WTC11 (cell line): ENCODE results near the gene WDR7.

Experiments used
- ELF4 ChIP-seq: sonication (generic); formaldehyde crosslinking; IDR thresholded peaks from 2 replicates; pipeline ENCODE4 v1.8.1; 2022; ENCODE audit warnings: low read depth, mild to moderate bottlenecking, moderate library complexity, missing genetic modification reagents
- NR1H2 ChIP-seq: sonication (generic); formaldehyde crosslinking; IDR thresholded peaks from 2 replicates; pipeline ENCODE4 v1.9.0; 2021; ENCODE audit warnings: mild to moderate bottlenecking, moderate library complexity, missing genetic modification reagents
- SP1 ChIP-seq: sonication (generic); formaldehyde crosslinking; conservative IDR thresholded peaks from 2 replicates; pipeline ENCODE4 v1.8.1; 2022; ENCODE audit warnings: missing genetic modification reagents
- TF ChIP-seq, protein P1 (sequence below): fragments of 200-600 bp; IDR thresholded peaks from 2 replicates; pipeline ENCODE4 v1.8.0; 2022; ENCODE audit warnings: antibody characterized with exemption
- TF ChIP-seq, protein P2 (sequence below): sonication (generic); formaldehyde crosslinking; conservative IDR thresholded peaks from 2 replicates; pipeline ENCODE4 v1.8.1; 2023; ENCODE audit warnings: mild to moderate bottlenecking, low read depth, missing genetic modification reagents, moderate library complexity
- TF ChIP-seq, protein P3 (sequence below): sonication (generic); formaldehyde crosslinking; IDR thresholded peaks from 2 replicates; pipeline ENCODE4 v1.8.0; 2022; ENCODE audit warnings: mild to moderate bottlenecking, missing genetic modification reagents
- TF ChIP-seq, protein P4 (sequence below): sonication (generic); formaldehyde crosslinking; IDR thresholded peaks from 2 replicates; pipeline ENCODE4 v1.8.0; 2022; ENCODE audit warnings: mild to moderate bottlenecking, missing genetic modification reagents
- TF ChIP-seq, protein P5 (sequence below): sonication (generic); formaldehyde crosslinking; IDR thresholded peaks from 2 replicates; pipeline ENCODE4 v1.8.1; 2023; ENCODE audit warnings: mild to moderate bottlenecking, missing genetic modification reagents
- TF ChIP-seq, protein P6 (sequence below): sonication (generic); formaldehyde crosslinking; IDR thresholded peaks from 2 replicates; pipeline ENCODE4 v1.8.0; 2022; ENCODE audit warnings: missing genetic modification reagents

DNA sequence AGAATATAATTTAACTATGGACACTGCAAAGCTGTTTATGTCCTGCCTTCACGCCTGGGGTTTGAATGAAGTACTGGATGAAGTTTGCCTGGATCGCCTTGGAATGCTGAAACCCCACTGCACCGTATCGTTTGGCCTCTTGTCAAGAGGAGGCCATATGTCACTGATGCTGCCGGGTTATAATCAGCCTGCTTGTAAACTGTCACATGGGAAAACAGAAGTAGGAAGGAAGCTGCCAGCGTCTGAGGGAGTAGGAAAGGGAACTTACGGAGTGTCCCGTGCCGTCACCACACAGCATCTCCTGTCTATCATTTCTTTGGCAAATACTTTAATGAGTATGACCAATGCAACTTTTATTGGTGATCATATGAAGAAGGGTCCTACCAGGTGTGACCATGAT, 105.8 kb downstream of the WDR7 start:
- TF ChIP-seq, protein P1, sequence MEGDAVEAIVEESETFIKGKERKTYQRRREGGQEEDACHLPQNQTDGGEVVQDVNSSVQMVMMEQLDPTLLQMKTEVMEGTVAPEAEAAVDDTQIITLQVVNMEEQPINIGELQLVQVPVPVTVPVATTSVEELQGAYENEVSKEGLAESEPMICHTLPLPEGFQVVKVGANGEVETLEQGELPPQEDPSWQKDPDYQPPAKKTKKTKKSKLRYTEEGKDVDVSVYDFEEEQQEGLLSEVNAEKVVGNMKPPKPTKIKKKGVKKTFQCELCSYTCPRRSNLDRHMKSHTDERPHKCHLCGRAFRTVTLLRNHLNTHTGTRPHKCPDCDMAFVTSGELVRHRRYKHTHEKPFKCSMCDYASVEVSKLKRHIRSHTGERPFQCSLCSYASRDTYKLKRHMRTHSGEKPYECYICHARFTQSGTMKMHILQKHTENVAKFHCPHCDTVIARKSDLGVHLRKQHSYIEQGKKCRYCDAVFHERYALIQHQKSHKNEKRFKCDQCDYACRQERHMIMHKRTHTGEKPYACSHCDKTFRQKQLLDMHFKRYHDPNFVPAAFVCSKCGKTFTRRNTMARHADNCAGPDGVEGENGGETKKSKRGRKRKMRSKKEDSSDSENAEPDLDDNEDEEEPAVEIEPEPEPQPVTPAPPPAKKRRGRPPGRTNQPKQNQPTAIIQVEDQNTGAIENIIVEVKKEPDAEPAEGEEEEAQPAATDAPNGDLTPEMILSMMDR: no peak
- TF ChIP-seq ELF4 (CRISPR knock-in tag): no peak
- TF ChIP-seq NR1H2 (CRISPR knock-in tag): no peak
- TF ChIP-seq, protein P2, sequence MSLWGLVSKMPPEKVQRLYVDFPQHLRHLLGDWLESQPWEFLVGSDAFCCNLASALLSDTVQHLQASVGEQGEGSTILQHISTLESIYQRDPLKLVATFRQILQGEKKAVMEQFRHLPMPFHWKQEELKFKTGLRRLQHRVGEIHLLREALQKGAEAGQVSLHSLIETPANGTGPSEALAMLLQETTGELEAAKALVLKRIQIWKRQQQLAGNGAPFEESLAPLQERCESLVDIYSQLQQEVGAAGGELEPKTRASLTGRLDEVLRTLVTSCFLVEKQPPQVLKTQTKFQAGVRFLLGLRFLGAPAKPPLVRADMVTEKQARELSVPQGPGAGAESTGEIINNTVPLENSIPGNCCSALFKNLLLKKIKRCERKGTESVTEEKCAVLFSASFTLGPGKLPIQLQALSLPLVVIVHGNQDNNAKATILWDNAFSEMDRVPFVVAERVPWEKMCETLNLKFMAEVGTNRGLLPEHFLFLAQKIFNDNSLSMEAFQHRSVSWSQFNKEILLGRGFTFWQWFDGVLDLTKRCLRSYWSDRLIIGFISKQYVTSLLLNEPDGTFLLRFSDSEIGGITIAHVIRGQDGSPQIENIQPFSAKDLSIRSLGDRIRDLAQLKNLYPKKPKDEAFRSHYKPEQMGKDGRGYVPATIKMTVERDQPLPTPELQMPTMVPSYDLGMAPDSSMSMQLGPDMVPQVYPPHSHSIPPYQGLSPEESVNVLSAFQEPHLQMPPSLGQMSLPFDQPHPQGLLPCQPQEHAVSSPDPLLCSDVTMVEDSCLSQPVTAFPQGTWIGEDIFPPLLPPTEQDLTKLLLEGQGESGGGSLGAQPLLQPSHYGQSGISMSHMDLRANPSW (CRISPR knock-in tag): no peak
- TF ChIP-seq, protein P3, sequence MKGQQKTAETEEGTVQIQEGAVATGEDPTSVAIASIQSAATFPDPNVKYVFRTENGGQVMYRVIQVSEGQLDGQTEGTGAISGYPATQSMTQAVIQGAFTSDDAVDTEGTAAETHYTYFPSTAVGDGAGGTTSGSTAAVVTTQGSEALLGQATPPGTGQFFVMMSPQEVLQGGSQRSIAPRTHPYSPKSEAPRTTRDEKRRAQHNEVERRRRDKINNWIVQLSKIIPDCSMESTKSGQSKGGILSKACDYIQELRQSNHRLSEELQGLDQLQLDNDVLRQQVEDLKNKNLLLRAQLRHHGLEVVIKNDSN: no peak
- TF ChIP-seq, protein P4, sequence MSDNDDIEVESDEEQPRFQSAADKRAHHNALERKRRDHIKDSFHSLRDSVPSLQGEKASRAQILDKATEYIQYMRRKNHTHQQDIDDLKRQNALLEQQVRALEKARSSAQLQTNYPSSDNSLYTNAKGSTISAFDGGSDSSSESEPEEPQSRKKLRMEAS (CRISPR knock-in tag): no peak
- TF ChIP-seq, protein P5, sequence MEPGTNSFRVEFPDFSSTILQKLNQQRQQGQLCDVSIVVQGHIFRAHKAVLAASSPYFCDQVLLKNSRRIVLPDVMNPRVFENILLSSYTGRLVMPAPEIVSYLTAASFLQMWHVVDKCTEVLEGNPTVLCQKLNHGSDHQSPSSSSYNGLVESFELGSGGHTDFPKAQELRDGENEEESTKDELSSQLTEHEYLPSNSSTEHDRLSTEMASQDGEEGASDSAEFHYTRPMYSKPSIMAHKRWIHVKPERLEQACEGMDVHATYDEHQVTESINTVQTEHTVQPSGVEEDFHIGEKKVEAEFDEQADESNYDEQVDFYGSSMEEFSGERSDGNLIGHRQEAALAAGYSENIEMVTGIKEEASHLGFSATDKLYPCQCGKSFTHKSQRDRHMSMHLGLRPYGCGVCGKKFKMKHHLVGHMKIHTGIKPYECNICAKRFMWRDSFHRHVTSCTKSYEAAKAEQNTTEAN (CRISPR knock-in tag): no peak
- TF ChIP-seq SP1 (CRISPR knock-in tag): no peak
- TF ChIP-seq, protein P6, sequence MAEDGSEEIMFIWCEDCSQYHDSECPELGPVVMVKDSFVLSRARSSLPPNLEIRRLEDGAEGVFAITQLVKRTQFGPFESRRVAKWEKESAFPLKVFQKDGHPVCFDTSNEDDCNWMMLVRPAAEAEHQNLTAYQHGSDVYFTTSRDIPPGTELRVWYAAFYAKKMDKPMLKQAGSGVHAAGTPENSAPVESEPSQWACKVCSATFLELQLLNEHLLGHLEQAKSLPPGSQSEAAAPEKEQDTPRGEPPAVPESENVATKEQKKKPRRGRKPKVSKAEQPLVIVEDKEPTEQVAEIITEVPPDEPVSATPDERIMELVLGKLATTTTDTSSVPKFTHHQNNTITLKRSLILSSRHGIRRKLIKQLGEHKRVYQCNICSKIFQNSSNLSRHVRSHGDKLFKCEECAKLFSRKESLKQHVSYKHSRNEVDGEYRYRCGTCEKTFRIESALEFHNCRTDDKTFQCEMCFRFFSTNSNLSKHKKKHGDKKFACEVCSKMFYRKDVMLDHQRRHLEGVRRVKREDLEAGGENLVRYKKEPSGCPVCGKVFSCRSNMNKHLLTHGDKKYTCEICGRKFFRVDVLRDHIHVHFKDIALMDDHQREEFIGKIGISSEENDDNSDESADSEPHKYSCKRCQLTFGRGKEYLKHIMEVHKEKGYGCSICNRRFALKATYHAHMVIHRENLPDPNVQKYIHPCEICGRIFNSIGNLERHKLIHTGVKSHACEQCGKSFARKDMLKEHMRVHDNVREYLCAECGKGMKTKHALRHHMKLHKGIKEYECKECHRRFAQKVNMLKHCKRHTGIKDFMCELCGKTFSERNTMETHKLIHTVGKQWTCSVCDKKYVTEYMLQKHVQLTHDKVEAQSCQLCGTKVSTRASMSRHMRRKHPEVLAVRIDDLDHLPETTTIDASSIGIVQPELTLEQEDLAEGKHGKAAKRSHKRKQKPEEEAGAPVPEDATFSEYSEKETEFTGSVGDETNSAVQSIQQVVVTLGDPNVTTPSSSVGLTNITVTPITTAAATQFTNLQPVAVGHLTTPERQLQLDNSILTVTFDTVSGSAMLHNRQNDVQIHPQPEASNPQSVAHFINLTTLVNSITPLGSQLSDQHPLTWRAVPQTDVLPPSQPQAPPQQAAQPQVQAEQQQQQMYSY (CRISPR knock-in tag): no peak
